ENCODE measurements around the gene TAL1.
"Not testable (repeated sequence)": the region's sequence is repeated elsewhere in the genome, so short reads cannot be mapped to it uniquely, and the experiment has no call there.

The TAL1 gene

GRCh38 chr1:47232187-47232874 lies at the start of gene TAL1:
Gene TAL1, minus strand, starts transcription at chr1:47232225. Its CDS starts 6,337 bp downstream, at chr1:47225888.
- DNase-seq: no peak

DNA sequence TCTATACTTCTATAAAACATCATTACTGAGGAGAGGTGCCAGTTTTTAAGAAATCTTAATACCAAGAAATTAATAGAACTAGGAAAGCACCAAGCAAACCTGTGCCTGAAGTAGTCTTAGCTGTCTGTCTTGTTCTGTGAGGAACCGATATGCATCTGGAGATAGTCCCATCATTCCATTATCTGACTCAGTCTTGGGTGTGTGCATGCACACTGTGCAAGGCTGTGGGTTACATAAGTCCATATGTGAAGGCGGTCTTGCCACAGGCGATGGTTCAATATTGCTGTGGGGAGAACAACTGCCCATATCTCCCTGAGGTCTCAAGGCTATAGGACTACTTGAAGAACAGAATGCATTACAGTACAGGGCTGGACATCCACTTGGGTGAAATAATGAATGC lies 48.1 kb upstream of the TAL1 start:
- no peak for DNase-seq

- no peak for DNase-seq
Measured at GRCh38 chr1:47276850-47277249, 44.8 kb upstream of the TAL1 start.

DNA sequence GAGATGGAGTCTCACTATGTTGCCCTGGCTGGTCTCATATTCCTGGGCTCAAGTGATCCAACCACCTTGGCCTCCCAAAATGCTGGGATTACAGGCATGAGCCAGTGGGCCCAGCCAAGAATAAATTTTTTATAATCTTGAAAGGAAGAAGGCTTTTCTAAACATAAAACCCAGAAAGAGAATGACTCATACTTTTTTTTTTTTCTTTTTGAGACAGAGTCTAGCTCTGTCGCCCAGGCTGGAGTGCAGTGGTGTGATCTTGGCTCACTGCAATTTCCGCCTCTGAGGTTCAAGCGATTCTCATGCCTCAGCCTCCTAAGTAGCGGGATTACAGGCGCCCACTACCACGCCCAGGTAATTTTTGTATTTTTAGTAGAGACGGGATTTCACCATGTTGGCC lies 43.8 kb upstream of the TAL1 start:
- not testable (repeated sequence) for DNase-seq

- not testable (repeated sequence) for DNase-seq
Measured at GRCh38 chr1:47265529-47265928, 33.5 kb upstream of the TAL1 start.

DNA sequence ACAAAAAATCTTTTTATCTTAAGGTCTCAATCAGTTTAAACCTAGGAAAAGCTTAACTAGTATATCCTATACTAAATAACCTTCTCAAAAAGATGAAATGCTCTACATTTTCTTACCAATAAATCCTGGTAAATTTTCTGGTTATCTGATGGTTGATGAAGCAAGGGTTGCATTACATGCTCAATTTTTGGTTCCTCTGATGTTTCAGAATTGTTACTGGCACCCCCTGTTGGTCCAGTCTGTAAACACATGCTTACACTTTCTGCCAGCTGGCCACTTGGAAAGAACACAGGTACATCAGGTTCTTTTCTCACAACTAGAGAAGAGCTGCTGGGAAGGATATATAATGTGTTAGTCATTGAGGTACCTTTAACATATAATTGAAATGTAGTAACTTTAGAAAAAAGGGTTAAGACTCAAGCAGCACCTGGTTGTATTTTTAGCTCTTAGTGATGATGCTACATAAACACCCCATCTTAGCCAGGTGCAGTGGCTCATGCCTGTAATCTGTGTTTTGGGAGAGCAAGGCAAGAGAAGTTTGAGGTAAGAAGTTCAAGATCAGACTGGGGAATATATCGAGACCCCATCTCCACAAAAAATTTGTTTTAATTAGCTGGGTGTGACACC lies 30.9 kb upstream of the TAL1 start:
- DNase-seq: no peak

DNA sequence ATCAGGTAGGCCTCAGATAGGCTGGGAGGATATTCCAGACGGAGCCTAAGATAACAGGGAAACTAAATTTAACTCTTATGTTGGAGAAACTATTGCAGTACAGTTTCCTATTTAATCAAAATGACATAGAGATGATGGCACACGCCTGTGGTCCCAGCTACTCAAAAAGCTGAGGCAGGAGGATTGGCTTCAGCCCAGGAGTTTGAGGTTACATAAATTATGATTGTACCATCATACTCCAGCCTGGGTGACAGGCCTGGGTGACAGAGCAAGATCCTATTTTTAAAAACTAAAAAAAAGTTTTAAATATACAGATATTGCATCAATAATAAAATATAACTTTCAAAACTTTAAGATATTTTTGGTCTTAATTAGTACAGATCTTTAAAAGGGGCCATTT lies 25.2 kb upstream of the TAL1 start:
- DNase-seq: no peak

DNA sequence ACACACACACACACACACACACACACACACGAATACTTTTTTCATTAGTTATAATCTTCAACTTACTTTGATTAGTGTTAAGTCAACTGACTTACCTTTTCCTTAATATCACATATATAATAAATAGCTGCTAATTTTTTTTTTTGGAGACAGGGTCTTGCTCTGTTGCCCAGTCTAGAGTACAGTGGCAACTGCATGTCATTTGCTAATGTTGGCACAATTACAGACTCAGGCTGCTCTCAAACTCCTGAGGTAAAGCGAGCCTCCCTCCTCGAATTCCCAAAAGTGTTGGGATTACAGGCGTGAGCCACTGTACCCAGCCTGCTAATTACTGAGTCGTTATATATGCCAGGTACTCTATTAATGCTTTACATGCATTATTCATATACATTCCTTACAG lies 20.8 kb upstream of the TAL1 start:
- DNase-seq: no peak

DNA sequence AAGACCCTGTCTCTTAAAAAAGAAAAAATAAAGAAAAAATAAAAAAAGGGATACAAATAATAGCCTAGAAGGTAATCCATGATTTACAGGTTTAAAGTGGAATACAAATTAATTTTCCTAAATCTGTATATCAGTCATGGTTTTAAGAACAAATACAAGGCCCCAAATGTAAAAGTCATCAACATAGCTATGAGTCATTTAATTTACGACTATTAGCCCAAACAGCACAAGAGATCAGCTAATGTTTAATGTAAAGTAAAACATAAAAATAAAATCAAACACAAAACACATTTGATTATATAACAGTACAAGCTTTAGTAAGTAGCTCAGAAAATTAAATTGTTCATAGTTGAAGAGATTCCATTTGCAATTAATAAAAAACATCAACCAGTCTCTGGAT lies 20.3 kb upstream of the TAL1 start:
- DNase-seq: no peak

- no peak for DNase-seq
Measured at GRCh38 chr1:47249755-47250154, 17.7 kb upstream of the TAL1 start.

GRCh38 chr1:47244339-47244862 lies 12.4 kb upstream of the TAL1 start:
- no peak for DNase-seq

GRCh38 chr1:47243910-47244309 lies 11.9 kb upstream of the TAL1 start:
- DNase-seq: no peak

- DNase-seq: no peak
Measured at GRCh38 chr1:47241114-47242113, 9.4 kb upstream of the TAL1 start.

DNA sequence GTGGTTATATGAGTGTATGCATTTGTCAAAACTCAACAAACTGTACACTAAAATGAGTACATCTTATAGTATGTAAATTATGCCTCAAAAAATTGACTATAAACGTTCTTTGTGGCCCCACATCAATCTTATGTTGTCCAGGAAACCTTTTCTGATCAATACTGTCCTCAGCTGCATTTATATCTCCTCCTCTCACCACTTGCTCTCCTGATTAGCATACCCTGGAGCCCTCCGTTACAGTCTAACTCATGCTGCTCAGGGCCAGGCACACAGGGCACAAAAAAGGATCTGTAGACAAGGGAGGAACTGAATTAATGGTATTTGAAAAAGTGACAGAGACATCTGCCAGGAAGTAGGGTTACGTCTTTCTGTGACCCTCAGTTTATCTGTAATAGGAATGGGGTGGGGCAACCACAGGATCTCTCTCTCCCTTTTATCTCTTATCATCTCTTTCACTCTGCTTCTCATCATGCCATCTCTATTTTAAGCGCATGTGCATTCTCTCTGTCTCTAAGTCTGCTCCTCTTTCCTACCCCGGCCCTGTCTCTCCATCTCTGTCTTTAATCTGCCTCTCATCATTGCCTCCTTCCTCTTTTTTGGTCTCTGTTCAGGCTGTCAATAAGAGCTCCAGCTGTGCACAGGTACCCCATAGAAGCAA lies 7.0 kb upstream of the TAL1 start:
- DNase-seq: no peak

GRCh38 chr1:47235806-47236205 lies 3.8 kb upstream of the TAL1 start:
- DNase-seq: no peak

- no peak for DNase-seq
Measured at GRCh38 chr1:47235241-47235681, 3.2 kb upstream of the TAL1 start.

GRCh38 chr1:47233186-47233585 lies 1.2 kb upstream of the TAL1 start:
- DNase-seq: no peak

GRCh38 chr1:47231301-47232186 lies 481 bp downstream of the TAL1 start:
- no peak for DNase-seq

DNA sequence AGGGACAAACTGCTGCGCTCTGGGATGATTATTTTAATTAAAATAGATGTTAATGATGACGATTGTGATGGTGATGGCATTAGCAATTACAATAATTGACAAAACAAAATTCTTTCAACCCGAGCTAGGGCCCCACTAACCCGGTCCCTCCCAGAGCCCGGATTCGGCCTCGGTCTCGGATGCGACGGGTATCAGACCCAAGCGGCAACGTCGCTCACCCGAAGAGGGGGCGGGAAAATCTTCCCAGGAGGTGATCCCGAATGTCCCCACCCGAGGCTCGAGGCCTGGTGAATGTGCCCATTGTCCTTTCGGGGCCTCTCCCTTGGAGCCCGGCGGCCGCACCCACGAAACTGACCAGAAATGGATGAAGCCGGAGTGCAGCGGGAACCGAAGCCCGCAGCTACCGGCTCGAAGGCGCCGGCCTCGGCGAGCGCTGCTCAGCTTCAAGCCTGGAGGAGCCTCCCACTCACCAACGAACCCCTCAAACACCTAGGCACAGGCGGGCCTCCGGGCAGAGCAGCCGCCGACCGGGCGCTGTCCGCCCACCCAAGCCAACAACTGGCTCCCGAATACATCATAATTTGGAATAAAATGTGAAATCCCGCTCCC lies 1.2 kb downstream of the TAL1 start:
- no peak for DNase-seq

DNA sequence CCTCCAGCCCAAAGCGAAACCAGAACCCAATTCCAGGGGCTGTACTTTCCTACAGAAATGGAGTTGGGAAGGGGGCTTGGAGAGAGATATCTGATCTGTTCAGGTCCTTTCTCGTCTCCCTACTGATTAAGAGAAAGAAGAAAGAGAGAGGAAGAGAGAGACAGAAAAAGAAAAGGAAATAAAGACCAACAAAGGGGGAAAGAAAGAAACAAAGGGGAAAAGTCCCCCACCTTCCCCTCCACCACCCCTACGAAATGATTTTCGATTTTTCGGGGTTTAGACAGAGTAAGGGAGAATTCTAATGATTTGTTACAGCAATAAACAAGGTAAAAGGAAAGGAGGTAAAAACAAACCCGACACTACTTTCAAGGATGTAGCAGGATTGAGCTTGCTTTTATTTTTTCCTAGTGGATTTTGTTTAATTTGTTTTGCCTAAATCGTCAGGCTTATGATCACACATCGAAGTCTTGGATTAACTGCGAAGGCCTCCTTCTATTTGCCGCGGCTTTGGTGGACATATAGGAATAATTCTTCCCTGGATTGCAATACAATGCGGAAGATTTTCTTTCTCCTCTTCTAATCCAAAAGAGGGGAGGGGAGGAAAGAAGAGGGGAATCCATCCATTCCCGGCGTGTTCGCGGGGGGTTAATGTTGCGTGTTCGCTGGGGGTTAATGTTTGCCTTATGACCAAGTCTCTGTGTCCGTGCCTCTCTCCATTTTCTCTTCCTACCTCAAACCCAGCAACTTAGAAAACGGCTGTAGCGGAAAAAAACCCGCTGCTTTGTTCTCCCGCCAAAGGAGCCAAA lies 1.9 kb downstream of the TAL1 start:
- no peak for DNase-seq

Data from SHP77 treated with DMSO at 0.1 percent for 48 hours (cell line).